Ovary (tissue), 3 donors: Measurements from ENCODE around the gene POLR1B.

Experiments used
- CTCF ChIP-seq, 3 donors: fragments of 450-650 bp in 2 of 3; fragments of 200-600 bp in 1 of 3; IDR thresholded peaks; one replicate each; pipeline versions ENCODE4 v1.5.1 to v1.8.0; 2016 to 2022; ENCODE audit warnings: antibody characterized with exemption in 3 of 3, mild to moderate bottlenecking in 1 of 3
- EP300 ChIP-seq: sonication (generic); formaldehyde crosslinking; IDR thresholded peaks from one replicate; pipeline ENCODE4 v1.6.1; 2017; ENCODE audit warnings: antibody characterized with exemption
- donor health status: DM: no; HTN: no; CAD: no.

DNA sequence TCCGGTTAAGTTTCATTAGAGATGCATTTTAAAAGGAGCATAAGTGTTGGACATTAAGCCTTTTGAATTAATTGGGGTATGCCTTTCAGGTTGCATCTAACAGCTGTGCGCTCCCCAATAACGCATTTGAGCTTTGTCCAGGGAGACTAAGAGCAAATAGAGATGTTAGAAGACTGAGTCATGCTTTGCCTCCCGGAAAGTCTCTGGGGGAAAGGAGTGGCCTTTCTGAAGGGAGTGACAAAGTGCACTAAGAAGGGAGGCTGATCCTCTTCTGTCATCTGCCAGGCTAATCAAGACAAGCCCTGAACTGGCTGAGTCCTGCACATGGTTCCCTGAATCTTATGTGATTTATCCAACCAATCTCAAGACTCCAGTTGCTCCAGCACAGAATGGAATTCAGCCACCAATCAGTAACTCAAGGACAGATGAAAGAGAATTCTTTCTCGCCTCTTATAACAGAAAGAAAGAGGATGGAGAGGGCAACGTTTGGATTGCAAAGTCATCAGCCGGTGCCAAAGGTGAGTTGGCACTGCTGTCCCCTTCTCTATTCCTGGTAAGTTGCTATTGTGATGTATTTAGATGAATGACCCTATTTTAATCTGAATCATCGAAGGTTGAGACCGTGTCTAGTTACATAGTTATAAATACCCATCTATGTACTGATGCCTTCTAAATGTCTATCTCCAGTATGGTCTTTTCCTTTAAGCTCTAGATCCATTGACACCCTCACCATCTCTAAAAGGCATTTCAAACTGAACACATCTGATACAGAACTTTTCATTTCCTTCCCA lies 48.2 kb upstream of the POLR1B start:
- TF ChIP-seq EP300 (no peak), CTCF (IDR thresholded peaks at IDR 0.05) (no peak)
